GM15510 (cell line): ENCODE measurements around the gene UBXN6.

Experiments used
- POLR2A ChIP-seq: IDR thresholded peaks from 3 replicates; pipeline ENCODE4 v1.6.1; 2011; ENCODE audit warnings: borderline replicate concordance; ENCODE audit not compliant: insufficient read length; ENCODE audit errors: extremely low read depth

The UBXN6 gene

DNA sequence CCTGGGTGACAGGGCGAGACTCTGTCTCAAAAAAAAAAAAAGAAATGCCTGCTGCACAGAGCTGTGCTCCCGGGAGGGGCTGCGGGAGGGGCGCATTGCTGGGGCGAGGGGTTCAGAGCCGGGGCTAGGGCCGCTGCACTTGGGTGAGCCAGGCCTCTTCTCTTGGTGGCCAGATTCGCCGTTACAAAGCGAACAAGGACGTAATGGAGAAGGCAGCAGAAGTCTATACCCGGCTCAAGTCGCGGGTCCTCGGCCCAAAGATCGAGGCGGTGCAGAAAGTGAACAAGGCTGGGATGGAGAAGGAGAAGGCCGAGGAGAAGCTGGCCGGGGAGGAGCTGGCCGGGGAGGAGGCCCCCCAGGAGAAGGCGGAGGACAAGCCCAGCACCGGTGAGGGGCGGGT, 41.7 kb upstream of the UBXN6 start:
- no peak for TF ChIP-seq POLR2A

- TF ChIP-seq POLR2A = no peak
These were observed 41.1 kb upstream of the UBXN6 start for GRCh38 chr19:4498694-4499093.

- no peak for TF ChIP-seq POLR2A
These were observed 40.3 kb upstream of the UBXN6 start for GRCh38 chr19:4497770-4498389.

DNA sequence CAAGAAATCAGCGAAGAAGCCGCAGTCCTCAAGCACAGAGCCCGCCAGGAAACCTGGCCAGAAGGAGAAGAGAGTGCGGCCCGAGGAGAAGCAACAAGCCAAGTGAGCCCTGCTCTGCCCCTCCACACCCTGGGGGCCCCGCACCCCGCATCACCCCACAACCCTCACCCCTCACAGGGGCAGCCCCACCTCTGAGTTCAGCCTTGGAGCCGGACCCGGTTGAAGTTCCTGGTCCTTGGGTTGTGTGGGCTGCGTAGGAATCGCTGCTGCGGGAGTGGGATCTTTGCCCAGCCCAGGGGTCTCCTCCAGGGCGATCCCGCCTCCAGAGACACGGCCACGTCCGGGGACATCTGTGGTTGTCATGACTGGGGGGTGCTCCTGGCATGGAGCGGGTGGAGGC, 38.7 kb upstream of the UBXN6 start:
- TF ChIP-seq POLR2A = no peak

GRCh38 chr19:4495471-4495870, 37.9 kb upstream of the UBXN6 start:
- no peak for TF ChIP-seq POLR2A

DNA sequence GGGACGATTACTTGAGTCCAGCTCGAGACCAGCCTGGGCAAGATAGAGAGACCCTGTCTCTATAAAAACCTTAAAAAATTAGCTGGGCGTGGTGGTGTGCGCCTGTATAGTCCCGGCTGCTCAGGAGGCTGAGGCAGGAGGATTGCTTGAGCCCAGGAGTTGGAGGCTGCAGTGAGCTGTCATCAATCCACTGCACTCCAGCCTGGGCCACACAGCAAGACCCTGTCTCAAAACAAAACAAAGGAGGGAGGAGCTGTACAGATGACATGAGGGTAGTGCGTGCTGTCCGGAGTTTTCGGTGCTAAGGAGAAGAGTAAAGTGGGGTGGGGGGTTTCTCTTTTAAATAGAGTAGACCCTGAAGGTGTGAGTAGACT, 37.1 kb upstream of the UBXN6 start:
- TF ChIP-seq POLR2A = no peak

- TF ChIP-seq POLR2A = no peak
These were observed 36.5 kb upstream of the UBXN6 start for GRCh38 chr19:4493929-4494690.

GRCh38 chr19:4493104-4493928, 35.7 kb upstream of the UBXN6 start:
- no peak for TF ChIP-seq POLR2A

- no peak for TF ChIP-seq POLR2A
These were observed 34.9 kb upstream of the UBXN6 start for GRCh38 chr19:4492337-4493103.

- TF ChIP-seq POLR2A = no peak
These were observed 33.9 kb upstream of the UBXN6 start for GRCh38 chr19:4491446-4491845.

DNA sequence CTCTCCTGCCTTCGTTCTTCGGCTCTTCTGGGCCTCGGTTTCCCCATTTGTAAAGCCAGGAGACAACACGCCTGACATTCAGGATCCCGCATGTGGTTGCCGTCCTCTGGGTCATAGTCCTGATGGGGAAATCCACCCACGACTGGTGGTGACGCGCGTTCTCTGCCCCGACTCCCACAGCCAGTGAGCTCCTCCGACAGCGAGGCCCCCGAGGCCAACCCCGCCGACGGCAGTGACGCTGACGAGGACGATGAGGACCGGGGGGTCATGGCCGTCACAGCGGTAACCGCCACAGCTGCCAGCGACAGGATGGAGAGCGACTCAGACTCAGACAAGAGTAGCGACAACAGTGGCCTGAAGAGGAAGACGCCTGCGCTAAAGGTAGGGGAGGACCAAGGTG, 30.9 kb upstream of the UBXN6 start:
- TF ChIP-seq POLR2A = no peak

- TF ChIP-seq POLR2A = no peak
These were observed 30.0 kb upstream of the UBXN6 start for GRCh38 chr19:4487572-4487971.

DNA sequence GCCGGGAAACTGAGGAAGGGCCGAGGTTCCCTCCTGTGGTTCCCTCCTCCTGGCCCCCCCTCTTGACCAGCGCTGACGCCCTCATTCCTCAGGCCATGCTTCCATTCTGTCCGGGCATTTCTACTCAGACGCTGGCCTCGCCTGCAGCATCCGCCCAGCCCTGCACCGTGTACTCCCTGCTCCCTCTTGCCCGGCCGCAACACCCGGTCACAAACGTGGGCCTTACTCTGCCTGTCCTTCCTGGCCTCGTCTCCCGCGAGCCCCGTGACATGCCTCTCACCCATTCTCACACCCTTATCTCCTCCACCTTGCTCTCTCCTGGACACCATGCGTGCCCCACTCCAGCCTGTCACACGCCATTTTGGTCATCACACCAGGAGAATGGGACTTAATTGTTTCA, 25.8 kb upstream of the UBXN6 start:
- TF ChIP-seq POLR2A = no peak

- TF ChIP-seq POLR2A = no peak
These were observed 25.2 kb upstream of the UBXN6 start for GRCh38 chr19:4482721-4483364.
